ENCODE results near the gene KATNAL1. TPM values are rescaled to one million over a fixed set of nuclear protein-coding genes. Genes with fewer than 3 reads are reported as not detected.

KATNAL1 gene
- total RNA-seq, 1 donor from 2014 or later: 13.4 TPM

- TF ChIP-seq CTCF (IDR thresholded peaks at IDR 0.05): no peak
- H3K9me3 Mint-ChIP-seq: no peaks in the 10 kb centered on the region
- H3K36me3 Mint-ChIP-seq (ENCODE audit: low read depth): peaks cover 21% of the 10 kb centered on the region
- POLR2A ChIA-PET: no interaction called here
- H3K4me3 Mint-ChIP-seq: no peak overlapping the region
- no peaks in the 10 kb centered on the region for H3K27me3 Mint-ChIP-seq
- CTCF ChIA-PET: no interaction called here
- peaks cover 7% of the 10 kb centered on the region for H3K4me1 Mint-ChIP-seq
- no peak overlapping the region for H3K27ac Mint-ChIP-seq
- DNase-seq (no peak), ATAC-seq (ENCODE audit: low read depth) (no peak)
- intact Hi-C loops (cut with micrococcal nuclease): no loop called here
Measured at GRCh38 chr13:30339738-30340330, 32.5 kb upstream of the KATNAL1 start.

- Mint-ChIP-seq H3K9me3 (no peaks in the 10 kb centered on the region), H3K27ac (no peak overlapping the region), H3K27me3 (no peaks in the 10 kb centered on the region), H3K4me3 (no peak overlapping the region), H3K36me3 (ENCODE audit: low read depth) (peaks cover 21% of the 10 kb centered on the region), H3K4me1 (peaks cover 14% of the 10 kb centered on the region)
- CTCF ChIA-PET: no interaction called here
- no peak for TF ChIP-seq CTCF (IDR thresholded peaks at IDR 0.05)
- POLR2A ChIA-PET: no interaction called here
- no peak for DNase-seq
- intact Hi-C loops (cut with micrococcal nuclease): no loop called here
- ATAC-seq (ENCODE audit: low read depth): no peak
Measured at GRCh38 chr13:30338952-30339351, 31.6 kb upstream of the KATNAL1 start.

DNA sequence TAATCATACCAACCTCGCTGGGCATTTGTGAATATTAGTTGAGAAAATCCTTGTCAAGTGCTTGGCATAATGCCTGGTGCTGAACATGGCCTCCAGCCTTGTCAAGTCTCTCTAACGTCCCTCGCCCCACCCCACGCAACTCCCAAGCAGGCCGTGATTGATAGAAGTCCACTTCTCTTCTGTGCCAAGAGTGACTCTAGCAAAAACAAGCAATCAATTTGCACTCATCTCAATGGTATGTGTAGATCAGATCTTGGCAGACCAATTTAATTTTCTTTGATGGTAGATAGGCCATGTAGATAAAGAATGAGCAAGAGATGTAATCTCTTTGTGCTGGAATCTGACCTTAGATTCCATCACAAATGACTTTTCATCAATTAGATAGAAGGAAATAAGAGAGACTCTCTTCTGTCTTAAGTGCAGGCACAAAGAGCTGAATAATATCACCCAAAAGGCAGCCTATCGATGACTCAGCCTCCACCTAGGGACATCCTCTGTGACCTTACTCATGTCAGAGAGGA is 31.0 kb upstream of the KATNAL1 start:
- ATAC-seq (ENCODE audit: low read depth): no peak
- H3K9me3 Mint-ChIP-seq: no peaks in the 10 kb centered on the region
- H3K4me3 Mint-ChIP-seq: no peak overlapping the region
- intact Hi-C loops (cut with micrococcal nuclease): no loop called here
- ChIA-PET CTCF (no interaction called here), POLR2A (no interaction called here)
- H3K4me1 Mint-ChIP-seq: peaks cover 20% of the 10 kb centered on the region
- DNase-seq: no peak
- no peak for TF ChIP-seq CTCF (IDR thresholded peaks at IDR 0.05)
- H3K27ac Mint-ChIP-seq: no peak overlapping the region
- peaks cover 18% of the 10 kb centered on the region for H3K36me3 Mint-ChIP-seq (ENCODE audit: low read depth)
- H3K27me3 Mint-ChIP-seq: no peaks in the 10 kb centered on the region

DNA sequence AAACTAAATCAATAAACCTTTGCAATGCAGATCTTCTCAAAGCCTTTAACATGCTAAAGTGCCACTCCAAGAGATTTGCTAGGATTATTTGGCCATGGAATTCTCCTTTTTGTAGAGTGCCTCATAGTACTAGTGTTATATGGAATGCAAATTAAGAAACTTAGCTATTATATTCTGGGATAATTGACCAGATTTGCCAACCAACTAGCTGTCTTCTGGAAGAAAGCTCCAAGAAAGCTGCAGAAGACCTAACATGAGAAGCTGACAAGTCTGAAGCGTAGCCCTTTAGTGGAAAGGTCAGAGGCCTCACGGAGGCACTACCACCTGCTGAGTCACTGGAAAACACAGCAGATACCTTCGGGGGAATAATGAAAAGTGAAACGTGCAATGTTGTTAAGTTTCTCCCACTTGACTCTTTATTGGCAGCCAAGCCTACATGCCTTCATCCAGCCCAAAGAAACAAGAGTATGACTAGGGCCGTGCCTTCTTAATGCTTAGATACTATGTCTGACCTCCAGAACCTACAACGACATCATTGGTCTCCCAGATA is 29.8 kb upstream of the KATNAL1 start:
- Mint-ChIP-seq H3K27ac (no peak overlapping the region), H3K4me1 (peaks cover 33% of the 10 kb centered on the region), H3K27me3 (no peaks in the 10 kb centered on the region), H3K36me3 (ENCODE audit: low read depth) (peaks cover 8% of the 10 kb centered on the region), H3K9me3 (no peaks in the 10 kb centered on the region), H3K4me3 (no peak overlapping the region)
- ATAC-seq (ENCODE audit: low read depth) (no peak), DNase-seq (no peak)
- intact Hi-C loops (cut with micrococcal nuclease): no loop called here
- CTCF ChIA-PET: no interaction called here
- TF ChIP-seq CTCF (IDR thresholded peaks at IDR 0.05): no peak
- POLR2A ChIA-PET: no interaction called here

- Mint-ChIP-seq H3K36me3 (ENCODE audit: low read depth) (no peaks in the 10 kb centered on the region), H3K4me3 (no peak overlapping the region), H3K27me3 (no peaks in the 10 kb centered on the region), H3K4me1 (peaks cover 46% of the 10 kb centered on the region), H3K9me3 (no peaks in the 10 kb centered on the region), H3K27ac (no peak overlapping the region)
- intact Hi-C loops (cut with micrococcal nuclease): no loop called here
- TF ChIP-seq CTCF (IDR thresholded peaks at IDR 0.05): no peak
- ChIA-PET POLR2A (no interaction called here), CTCF (interaction anchor here (1.0 to 1.4 kb wide), 2 partner anchors 14 to 20 kb away, joined by 3 to 5 read pairs; no protein-coding TSS in a partner anchor)
- no peak for ATAC-seq (ENCODE audit: low read depth)
- no peak for DNase-seq
Measured at GRCh38 chr13:30334663-30335386, 27.5 kb upstream of the KATNAL1 start.
